Umbilical cord (tissue), 2 donors: ENCODE results near the gene SMAD2. TPM values are rescaled to one million over a fixed set of nuclear protein-coding genes. Genes with fewer than 3 reads are reported as not detected.
"Not testable (repeated sequence)": the region's sequence is repeated elsewhere in the genome, so short reads cannot be mapped to it uniquely, and the experiment has no call there.

Source experiments
- DNase-seq: peaks from one replicate; pipeline ENCODE4 v3.0.0-alpha.2; 2015; ENCODE audit warnings: low spot score
- total RNA-seq: library from RNA; depleted of rRNA; stranded (reverse); fragments of >200 nt; gene quantifications from one replicate; pipeline ENCODE4 v1.2.3, GENCODE V29; 2014; ENCODE audit warnings: low replicate concordance; ENCODE audit not compliant: insufficient read depth

The SMAD2 gene
- 46.5 TPM for total RNA-seq

DNA sequence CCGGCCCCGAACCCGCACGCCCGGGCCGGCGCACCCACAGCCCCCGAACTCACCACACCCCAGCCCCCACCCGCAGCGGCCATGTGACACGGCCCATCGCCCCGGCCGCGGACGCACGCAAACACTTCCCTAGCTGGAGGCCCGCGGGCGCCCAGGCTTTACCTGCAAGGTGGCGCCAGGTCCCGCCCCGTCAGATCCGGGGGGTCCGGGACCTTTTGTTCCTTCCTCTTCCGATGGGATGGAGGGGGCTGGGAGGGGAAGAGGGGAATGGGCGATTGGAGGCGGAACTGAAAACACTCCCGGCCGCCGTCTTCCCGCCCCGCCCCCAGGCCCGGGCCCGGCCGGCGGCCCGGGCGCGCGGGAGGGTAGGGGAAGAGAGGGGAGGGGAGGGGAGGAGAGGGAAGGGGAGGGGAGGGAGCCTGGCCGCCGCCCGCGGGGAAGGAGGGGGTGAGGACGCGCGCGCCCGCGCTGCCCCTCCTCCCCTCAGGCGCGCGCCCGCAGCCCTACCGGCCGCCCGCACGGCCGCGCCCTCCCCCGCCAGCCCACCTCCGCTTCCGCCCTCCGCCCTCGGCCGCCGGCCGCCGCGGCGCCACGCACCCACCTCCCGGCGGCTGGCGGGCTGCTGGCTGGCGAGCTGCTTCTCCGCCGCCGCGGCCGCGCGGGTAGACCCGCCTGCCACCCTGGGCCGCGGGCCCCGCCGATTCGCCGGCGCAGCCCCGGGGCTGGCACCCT lies at the start of gene SMAD2:
SMAD2 (minus strand) TSS at position 461 of the 732 bp plus-strand sequence. CDS start 33,903 bp downstream, outside the sequence.
- DNase-seq = peak; percentile 84

DNA sequence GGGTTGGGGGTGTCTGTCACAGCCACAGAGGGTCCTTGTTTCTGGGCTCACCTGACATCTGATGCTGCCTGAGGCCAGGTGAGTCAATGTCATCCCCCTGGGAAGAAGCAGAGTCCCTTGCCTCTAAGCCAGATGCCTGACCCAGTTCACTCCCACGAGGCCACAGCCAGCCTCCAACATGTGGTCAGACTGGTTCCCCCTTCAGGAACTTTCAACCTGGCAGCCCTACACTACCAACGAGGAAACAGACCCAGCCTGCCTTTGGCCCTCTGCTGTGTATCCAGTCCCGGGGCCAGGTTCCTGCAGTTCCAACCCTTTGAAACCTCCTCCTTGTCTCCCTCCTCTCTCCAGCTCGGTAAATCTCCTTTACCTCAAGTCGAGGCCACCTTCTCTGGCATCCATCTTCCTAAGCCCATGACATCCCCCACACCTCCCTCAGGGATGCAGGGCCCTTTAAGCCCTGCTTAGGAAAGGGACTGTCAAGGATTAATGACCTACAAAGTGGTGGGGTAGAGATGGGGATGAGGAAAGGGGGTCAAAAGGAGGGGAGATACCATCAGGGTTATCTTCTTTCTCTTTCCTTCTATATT lies 49.2 kb upstream of the SMAD2 start:
- DNase-seq = no peak

DNA sequence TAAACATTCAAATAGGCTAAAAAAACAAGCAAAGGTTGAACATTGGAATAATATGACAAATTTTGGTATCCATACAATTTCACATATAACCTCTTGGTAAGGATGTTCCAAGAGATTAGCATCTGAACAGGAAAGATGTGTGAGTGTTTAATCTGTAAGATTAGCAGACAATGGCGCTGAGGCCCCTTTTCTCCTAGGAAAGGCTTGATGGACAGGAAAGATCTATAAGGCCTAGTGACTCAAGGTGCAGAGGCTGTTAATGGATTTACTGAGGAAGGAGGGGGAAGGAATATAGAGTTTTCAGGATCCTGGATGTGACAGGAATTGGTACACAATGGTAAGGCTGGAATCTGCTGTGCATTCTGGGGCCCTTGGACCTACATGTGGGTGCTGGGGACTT lies 48.1 kb upstream of the SMAD2 start:
- no peak for DNase-seq

DNA sequence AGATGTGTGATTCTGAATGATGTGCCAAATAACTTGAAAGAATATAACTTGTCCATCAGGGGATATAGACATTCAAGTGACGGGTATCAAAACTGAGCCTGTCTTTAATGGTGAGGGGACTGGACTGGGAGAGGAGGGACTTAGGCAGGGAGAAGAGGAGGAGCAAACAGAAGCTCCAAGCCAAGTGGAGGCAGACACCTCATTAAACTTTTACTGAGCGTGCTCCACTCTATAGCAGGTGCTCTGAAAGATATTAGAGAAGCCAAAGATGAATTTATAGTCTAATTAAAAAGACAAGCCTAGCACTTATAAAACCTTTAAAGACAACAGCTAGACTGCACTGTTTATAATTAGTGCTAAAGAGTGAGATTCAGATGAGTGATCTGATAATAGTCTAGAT lies 47.7 kb upstream of the SMAD2 start:
- no peak for DNase-seq

DNA sequence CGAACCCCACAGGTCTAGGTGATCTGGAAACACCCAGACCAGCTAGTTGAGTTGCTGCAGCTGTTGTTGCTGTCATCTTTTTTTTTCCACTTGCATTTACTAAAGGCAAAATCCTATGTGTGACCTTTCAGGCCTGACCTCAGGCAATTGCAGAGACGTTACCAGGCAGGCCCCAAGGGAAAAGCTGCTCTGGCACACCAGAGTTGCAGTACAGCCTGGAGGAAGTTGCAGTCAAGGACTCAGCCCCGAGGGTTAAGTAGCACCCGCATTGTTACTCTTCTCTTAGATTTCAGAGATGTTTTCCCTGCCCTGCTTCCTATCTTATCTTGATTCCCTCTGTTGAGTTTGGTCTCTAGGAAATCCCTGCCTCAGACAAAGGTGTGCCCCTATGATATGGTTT lies 45.2 kb upstream of the SMAD2 start:
- no peak for DNase-seq

DNA sequence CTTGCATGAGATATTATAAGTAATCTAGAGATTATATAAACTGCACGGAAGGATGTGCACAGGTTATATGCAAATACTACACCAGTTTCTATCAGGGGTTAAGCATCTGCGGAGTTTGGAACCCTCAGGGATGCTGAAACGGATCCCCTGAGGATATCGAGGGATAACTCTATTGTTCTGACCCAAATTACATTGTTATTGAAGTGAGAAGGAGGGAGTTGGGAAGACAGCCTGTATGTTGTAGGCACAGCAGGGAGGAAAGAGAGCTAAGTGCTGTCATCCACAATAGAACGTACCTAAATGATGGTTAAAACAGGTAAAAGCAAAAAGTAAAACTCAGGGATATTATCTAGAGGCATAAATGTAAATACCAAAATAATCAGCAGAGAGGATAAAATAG lies 44.6 kb upstream of the SMAD2 start:
- no peak for DNase-seq

DNA sequence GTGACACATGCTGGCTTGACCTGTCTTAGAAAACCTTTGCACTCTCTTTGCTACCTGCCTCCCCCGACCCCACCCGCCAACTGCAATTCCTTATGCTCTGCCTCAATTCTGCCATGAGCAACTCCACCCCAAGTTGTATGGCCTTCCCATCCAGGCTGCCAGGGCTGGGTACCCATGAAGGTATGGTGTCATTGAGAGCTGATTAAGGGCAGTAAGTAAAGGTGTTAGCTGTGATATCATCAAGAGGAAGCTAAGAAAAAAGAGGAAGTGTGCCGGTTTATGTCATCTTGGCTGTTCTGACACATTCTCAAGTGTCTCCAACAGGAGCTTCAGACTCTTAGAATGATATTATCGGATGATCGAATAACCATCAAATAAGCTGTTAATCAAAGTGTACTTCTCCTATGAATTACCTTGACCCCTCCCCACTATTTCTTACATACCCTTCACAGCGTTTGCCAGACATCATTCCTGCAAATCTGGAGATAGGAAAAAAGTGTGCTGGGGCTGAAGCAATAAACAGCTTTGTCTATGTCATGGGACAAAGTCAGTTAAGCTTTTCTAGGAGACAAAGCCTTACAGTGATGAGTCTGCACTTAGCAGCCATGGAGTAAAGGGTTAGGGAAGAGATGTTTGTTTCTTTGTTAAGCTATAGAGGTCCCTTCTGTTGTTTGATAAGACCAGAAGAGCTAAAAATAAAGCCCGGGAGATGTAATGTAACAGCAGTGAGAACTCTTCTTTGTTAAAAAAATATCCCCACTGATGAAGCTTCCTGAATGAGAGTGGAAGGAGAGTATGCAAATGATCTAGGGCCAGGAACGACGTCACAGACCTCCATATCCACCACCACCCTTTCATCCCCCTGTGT lies 40.4 kb upstream of the SMAD2 start:
- DNase-seq = no peak

DNA sequence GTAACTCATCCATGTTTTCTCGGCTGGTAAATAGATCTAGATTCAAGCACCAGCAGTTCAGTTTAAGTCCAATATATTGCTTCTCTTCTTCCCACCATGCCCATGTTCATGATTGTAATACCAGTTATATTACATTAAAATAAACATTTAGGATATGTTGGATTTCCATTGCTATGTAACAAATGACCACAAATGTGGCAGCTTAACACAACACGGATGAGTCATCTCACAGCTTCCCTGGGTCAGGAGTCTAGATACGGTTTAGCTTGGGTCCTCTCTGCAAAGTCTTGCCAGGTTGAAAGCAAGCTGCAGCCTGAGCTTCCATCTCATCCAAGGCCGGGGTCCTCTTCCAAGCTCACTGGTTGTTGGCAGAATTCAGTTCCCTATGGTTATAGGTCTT lies 39.4 kb upstream of the SMAD2 start:
- DNase-seq = no peak

DNA sequence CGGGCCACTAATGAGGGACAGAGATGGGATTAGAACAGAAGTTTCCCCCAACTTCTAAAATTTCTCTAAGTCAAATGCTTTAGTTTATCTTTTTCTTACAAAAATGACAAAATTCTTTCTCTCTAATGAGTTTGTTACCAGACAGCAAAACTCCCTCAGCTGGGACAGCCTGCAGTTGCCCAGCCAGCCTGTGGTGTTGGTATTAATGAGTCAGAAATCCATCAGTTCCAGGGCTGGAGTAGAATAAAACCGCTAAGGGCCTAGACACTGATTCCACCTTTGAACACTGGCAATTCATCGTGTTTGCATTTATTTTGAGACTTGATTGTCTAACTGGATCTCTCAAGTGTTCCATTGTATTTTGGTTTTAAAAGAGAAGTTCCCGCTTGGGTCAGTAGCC lies 38.3 kb upstream of the SMAD2 start:
- DNase-seq = no peak

DNA sequence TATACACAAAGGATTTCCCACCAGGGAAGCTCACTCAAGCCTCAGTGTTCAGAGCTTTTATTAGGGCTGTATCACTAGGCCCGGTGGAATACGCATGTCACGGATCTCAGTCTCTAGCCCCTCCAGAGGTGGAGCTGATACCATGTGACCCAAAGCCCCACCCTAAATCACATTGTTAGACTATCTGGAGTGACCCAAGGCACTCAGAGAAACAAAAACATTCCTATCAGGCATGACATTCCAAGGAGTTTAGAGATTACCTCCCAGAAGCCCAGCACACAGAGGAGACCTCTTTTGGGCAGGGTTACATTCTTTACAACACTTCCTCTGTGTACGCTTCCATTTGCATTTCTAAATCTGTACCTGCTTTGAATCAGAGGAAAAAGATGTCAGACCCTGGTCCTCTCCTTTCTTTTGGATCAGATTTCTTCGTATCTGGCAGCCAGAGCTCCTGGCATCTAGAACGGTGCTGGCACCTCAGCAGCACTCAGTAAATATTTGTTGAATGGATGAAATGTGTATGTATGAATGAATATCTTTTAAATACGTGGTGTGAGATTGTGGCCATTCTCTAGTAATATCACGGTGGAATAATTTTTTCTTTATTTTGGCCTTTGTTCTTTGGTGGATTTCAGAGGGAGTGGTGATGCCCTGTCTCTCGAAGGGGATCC lies 37.7 kb upstream of the SMAD2 start:
- peak; percentile 14 for DNase-seq

DNA sequence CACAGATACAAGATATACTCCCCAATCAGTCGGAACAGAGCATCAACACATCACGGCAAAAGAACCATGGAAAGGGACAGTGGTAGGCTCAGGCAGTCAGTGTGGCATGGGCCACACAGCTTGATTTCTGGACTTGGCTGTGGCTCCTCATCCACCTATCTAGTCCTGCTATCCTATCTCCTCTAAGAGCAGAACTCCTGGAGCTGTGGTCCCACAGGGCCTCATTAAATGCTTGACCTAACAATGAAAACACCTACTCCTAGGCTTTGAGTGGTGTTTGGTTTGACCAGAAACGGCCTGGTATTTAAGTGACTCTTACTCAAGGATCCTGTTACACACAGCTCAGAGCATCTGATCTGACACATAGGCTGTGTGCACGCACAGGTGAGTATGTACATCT lies 33.6 kb upstream of the SMAD2 start:
- no peak for DNase-seq

DNA sequence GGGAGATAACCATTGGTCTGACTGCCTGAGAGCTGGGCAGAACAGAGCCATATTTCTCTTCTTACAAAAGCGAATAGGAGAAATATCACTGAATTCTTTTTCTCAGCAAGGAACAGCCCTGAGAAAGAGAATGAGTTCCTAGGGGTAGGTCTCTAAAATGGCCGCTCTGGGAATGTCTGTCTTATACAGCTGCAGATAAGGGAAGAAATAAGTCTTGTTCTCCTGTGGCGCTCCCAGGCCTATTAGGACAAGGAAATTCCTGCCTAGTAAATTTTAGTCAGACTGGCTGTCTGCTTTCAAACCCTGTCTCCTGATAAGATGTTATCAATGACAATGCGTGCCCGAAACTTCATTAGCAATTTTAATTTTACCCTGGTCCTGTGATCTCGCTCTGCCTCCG lies 30.5 kb upstream of the SMAD2 start:
- DNase-seq = not testable (repeated sequence)

DNA sequence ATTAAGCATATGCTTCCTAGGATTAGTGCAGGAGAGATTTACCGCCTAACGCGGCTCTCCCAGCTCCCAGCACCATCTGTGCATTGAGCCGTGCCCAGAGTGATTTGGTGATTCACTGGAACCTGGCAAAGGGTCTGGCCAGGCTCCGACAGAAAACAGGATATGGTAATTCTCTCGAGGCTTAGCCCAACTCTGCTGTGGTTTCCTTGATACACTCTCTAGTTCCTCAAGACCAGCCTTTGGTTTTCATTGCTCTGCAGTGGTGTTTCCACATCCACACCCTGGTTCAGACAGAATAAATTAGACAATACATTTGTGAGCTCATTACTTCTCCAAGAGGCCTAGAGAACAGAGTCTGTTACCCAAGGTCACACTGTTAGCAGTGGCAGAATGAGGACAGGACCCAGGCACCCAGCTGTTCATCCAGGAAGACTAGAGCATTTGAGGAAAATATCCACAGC lies 23.0 kb upstream of the SMAD2 start:
- DNase-seq = peak; percentile 12

DNA sequence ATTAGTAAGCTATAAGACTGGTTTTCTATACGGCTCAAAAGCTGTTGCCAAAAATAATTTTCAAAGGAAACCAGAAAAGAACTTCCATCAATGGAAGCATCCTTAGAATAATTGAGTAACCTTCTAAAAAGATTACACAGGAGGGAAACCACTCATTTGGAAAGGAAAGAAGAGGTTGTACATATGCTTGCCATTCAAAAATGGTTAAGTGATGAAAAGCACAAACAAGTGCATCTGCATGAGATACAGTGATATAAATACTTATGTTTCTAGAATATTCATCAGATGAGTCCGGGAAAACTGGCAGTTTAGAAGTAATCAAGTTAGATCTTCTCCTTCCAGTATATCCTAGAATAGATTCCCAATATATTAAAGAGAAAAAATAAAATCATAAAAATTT lies 20.1 kb upstream of the SMAD2 start:
- DNase-seq = no peak

DNA sequence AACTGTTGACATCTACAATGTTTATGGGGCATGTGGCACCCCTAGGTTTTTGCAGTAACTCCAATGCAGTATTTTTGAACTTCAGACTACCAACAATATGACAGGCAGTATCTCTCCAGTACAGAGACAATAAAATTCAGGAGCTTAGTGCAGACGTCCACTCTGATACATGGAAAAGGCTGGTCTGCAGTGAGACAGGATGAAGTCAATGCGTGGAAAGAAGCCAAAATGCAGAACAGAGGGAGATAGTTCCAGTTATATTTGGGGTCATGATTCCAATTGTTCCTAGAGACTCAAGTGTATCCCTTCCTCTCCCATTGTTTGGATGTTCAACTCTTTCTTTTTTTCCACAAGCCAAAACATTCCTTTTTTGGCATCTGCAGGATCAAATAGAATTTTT lies 18.7 kb upstream of the SMAD2 start:
- DNase-seq = no peak

DNA sequence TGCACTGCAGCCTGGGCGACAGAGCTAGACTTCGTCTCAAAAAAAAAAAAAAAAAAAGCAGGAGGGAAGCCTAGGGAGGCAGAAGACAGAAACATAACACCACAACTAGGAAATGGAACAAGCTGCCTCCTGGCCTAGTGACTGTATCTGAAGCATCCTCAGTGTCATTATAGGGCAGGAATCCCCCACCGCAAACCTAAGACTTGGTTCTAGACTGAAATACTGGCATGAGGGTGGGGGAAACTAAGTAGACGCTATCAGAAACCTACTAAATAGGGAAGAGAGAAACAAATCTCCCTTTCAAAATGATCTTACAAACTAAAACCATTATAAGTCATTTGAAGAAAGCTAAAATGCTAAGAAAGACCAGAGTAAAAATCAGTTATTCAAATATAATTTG lies 16.4 kb upstream of the SMAD2 start:
- no peak for DNase-seq

DNA sequence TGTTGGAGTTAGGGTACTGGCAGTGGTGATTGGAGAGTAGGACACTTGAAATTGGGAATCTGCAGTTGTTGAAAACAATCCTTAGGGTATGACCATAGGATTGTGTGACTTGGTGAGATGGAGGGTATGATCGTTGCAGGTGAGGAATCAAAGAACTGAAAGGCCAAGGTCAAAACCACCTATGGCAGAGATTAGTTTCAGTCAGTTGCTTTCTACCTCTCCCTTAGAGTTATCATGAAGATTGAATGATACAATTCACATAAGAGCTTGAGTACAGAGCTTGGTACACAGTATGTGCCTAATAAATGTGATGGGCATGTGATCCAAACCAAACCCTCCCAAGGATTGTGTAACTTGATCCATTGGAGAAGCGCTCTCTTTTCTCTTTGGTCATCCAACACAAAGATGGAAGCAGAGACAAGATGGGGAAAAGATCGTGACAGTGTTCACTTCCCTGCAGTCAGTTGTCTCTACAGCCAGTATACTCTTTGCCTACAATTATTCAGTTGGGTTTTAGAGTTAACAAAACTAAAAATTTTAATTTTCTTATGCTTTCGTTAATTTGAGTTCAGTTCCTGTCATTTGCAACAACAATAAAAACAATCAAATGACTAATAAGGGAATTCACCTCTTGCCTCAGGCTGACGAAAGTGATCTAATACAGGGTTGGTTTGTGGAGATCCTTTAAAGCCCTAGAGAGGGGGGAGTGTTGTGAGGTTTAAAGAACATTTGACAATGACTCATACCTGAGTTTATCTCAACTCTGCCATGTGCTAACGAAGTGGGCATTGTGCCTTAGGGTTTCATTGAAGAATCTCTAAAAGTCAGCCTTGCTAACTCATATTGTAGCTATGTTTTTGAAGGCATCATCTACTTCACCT lies 14.8 kb upstream of the SMAD2 start:
- no peak for DNase-seq

DNA sequence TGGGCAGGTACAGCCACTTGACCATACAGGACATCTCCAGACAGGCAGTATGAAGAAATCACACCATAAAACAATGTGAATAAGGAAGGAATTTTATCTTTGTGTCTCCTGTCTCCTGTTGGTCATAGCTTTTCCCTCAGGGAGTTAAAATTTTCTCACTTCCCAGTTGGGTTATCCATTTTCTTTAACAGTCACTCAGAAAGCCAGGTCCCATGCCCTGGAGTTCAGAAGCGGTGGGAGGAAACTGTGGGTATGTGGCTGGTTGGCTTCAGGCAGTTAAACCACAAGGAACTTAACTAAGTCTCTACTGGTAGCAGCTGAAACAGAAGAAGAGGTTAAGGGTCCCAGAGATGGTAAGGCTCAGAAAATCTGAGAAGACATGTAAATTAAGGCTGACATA lies 6.5 kb upstream of the SMAD2 start:
- DNase-seq = no peak

DNA sequence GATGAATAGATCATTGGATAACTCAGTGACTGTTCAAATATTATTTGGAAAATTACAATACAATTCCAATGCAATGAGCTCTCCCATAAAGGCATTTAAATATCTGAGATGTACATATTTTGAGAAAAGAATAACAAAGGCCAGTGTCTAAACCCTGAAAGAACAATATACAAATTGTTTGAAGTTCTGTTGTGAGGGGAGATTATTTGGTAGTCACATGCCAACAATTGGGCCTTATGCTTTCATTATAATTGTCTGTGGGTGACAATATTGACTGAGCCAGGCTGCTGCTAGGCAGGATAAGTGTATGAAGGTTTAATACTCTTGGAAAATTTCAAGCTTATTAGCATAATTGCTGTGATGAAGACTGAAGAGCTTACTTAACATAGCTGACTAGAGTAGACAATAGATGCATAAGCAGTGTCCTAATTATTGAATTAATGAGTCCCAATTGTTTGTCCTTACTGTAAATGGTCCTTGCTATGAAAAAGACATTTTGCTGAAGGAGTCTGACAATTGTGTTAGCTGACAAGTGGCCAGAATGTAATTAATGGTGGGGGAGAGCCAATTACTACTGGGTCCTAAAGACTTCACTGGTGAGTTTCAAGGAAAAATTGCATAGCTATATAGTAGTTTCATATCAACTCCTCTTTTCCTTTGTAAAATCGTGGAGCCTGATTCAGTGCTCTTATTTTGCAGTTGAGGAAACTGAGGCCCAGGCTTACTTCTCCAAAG lies 5.0 kb upstream of the SMAD2 start:
- DNase-seq = no peak

DNA sequence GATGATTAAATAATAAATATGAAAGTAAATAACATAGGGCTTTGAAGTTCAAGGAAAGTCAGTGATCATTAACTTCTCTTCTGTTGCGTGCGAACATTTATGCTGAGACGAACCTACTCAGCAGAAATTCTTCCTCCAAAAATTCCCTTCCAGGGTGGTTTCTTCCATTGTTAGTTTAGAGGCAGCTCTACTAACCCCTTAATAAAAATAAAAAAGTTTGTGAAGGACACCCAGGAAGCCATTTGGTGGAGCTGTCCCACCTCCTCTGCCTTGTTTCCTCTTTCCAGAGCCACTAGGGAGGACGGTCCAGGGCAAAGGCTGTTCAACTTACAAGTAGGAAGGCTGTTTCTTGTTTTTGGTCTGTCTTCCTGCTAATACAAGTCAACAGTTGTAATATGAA lies 2.1 kb upstream of the SMAD2 start:
- DNase-seq = no peak
